H9 (cell line): ENCODE data around the gene POLL. TPM values are rescaled to one million over a fixed set of nuclear protein-coding genes. Genes with fewer than 3 reads are reported as not detected.
A peak's percentile ranks its signal among the peaks of the same experiment; 100 is the strongest.

Experiments used
- DNase-seq: peaks from one replicate; pipeline ENCODE4 v3.0.0-alpha.2; 2017
- H2AFZ ChIP-seq: one replicate; pipeline ENCODE4 v1.6.1; 2013; ENCODE audit warnings: mild to moderate bottlenecking, low read length, control low read depth, moderate library complexity
- H2AK5ac ChIP-seq: 2 replicates; pipeline ENCODE4 v1.6.1; 2013; ENCODE audit warnings: low read length, control low read depth, mixed read lengths; ENCODE audit not compliant: insufficient read length
- H2BK120ac ChIP-seq: one replicate; pipeline ENCODE4 v1.6.1; 2013; ENCODE audit warnings: low read depth, mild to moderate bottlenecking, low read length, control low read depth, inconsistent platforms; ENCODE audit not compliant: poor library complexity, severe bottlenecking
- H2BK12ac ChIP-seq: 2 replicates; pipeline ENCODE4 v1.6.1; 2013; ENCODE audit warnings: low read length, control low read depth, mixed read lengths, low read depth; ENCODE audit not compliant: insufficient read length
- H2BK15ac ChIP-seq: 2 replicates; pipeline ENCODE4 v1.6.1; 2013; ENCODE audit warnings: low read depth, low read length, control low read depth
- H2BK20ac ChIP-seq: one replicate; pipeline ENCODE4 v1.6.1; 2013; ENCODE audit warnings: low read depth, mild to moderate bottlenecking, low read length, control low read depth, inconsistent platforms; ENCODE audit not compliant: poor library complexity, severe bottlenecking
- H2BK5ac ChIP-seq: 2 replicates; pipeline ENCODE4 v1.6.1; 2013; ENCODE audit warnings: low read length, control low read depth, mixed read lengths; ENCODE audit not compliant: insufficient read length
- H3K14ac ChIP-seq: 2 replicates; pipeline ENCODE4 v1.6.1; 2013; ENCODE audit warnings: low read length, control low read depth; ENCODE audit not compliant: insufficient read depth
- H3K18ac ChIP-seq: 2 replicates; pipeline ENCODE4 v1.6.1; 2013; ENCODE audit warnings: low read depth, mild to moderate bottlenecking, mixed read lengths, low read length, control low read depth; ENCODE audit not compliant: insufficient read length
- H3K23ac ChIP-seq: 2 replicates; pipeline ENCODE4 v1.6.1; 2013; ENCODE audit warnings: low read length, control low read depth, mixed read lengths, low read depth; ENCODE audit not compliant: insufficient read length
- H3K23me2 ChIP-seq: 2 replicates; pipeline ENCODE4 v1.6.1; 2013; ENCODE audit warnings: low read depth, mild to moderate bottlenecking, mixed read lengths, low read length, control low read depth; ENCODE audit not compliant: insufficient read length, poor library complexity, severe bottlenecking
- H3K27ac ChIP-seq: 2 replicates; pipeline ENCODE4 v1.5.1; 2013; ENCODE audit warnings: low read length, control low read depth, mixed read lengths, low read depth; ENCODE audit not compliant: insufficient read length
- H3K27me3 ChIP-seq: 2 replicates; pipeline ENCODE4 v1.6.1; 2013; ENCODE audit warnings: low read length, control low read depth, inconsistent platforms; ENCODE audit not compliant: insufficient read depth
- H3K4ac ChIP-seq: 2 replicates; pipeline ENCODE4 v1.6.1; 2013; ENCODE audit warnings: low read depth, mild to moderate bottlenecking, control low read depth, inconsistent platforms, low read length, moderate library complexity
- H3K4me1 ChIP-seq: 2 replicates; pipeline ENCODE4 v1.6.1; 2013; ENCODE audit warnings: low read length, control low read depth, inconsistent platforms; ENCODE audit not compliant: insufficient read depth
- H3K4me2 ChIP-seq: 2 replicates; pipeline ENCODE4 v1.6.1; 2013; ENCODE audit warnings: low read length, control low read depth, mixed read lengths; ENCODE audit not compliant: insufficient read length, insufficient read depth
- H3K56ac ChIP-seq: 2 replicates; pipeline ENCODE4 v1.6.1; 2013; ENCODE audit warnings: low read depth, mild to moderate bottlenecking, mixed read lengths, low read length, control low read depth; ENCODE audit not compliant: insufficient read length
- H3K79me1 ChIP-seq: 2 replicates; pipeline ENCODE4 v1.6.1; 2013; ENCODE audit warnings: low read depth, mild to moderate bottlenecking, moderate library complexity, low read length, control low read depth, inconsistent platforms; ENCODE audit not compliant: insufficient read depth, poor library complexity, severe bottlenecking
- H3K79me2 ChIP-seq: 2 replicates; pipeline ENCODE4 v1.6.1; 2013; ENCODE audit warnings: low read length, control low read depth, inconsistent platforms; ENCODE audit not compliant: insufficient read depth
- H3K9ac ChIP-seq: 2 replicates; pipeline ENCODE4 v1.6.1; 2013; ENCODE audit warnings: low read length, control low read depth, mixed read lengths; ENCODE audit not compliant: insufficient read length; ENCODE audit errors: extremely low read depth
- H3K9me3 ChIP-seq: one replicate; pipeline ENCODE4 v1.6.1; 2013; ENCODE audit warnings: low read depth, low read length, inconsistent platforms; ENCODE audit not compliant: control insufficient read depth
- H3T11ph ChIP-seq: one replicate; pipeline ENCODE4 v1.6.1; 2013; ENCODE audit warnings: mild to moderate bottlenecking, low read length, control low read depth, inconsistent platforms
- H4K20me1 ChIP-seq: one replicate; pipeline ENCODE4 v1.6.1; 2013; ENCODE audit not compliant: control insufficient read depth, insufficient read length, insufficient read depth
- H4K5ac ChIP-seq: 2 replicates; pipeline ENCODE4 v1.6.1; 2013; ENCODE audit warnings: low read depth, mild to moderate bottlenecking, mixed read lengths, low read length, control low read depth; ENCODE audit not compliant: insufficient read length
- H4K8ac ChIP-seq: replicated peaks from 2 replicates; pipeline ENCODE4 v1.6.1; 2013; ENCODE audit warnings: low read length, control low read depth, mixed read lengths, low read depth; ENCODE audit not compliant: insufficient read length
- H4K91ac ChIP-seq: 2 replicates; pipeline ENCODE4 v1.6.1; 2013; ENCODE audit warnings: low read depth, mild to moderate bottlenecking, moderate library complexity, mixed read lengths, low read length, control low read depth; ENCODE audit not compliant: insufficient read length
- H3K27ac Mint-ChIP-seq, 3 experiments: 2 replicates in 2 of 3; 3 replicates in 1 of 3; pipeline ENCODE4 v1.8.0; 2020 to 2021; ENCODE audit warnings: mixed read lengths in 3 of 3, mild to moderate bottlenecking in 1 of 3, moderate library complexity in 1 of 3
- H3K27me3 Mint-ChIP-seq: 2 replicates; pipeline ENCODE4 v1.8.0; 2021; ENCODE audit warnings: low read depth, mild to moderate bottlenecking, moderate library complexity, mixed read lengths
- H3K36me3 Mint-ChIP-seq, 3 experiments: 2 replicates in 2 of 3; 3 replicates in 1 of 3; pipeline ENCODE4 v1.8.0; 2020 to 2021; ENCODE audit warnings: low read depth in 3 of 3, mixed read lengths in 3 of 3; ENCODE audit not compliant: insufficient read depth in 1 of 3
- H3K4me1 Mint-ChIP-seq, 2 experiments: 2 replicates each; pipeline ENCODE4 v1.8.0; 2020; ENCODE audit warnings: mixed read lengths in 2 of 2
- H3K4me3 Mint-ChIP-seq, 2 experiments: 2 replicates in 1 of 2; 3 replicates in 1 of 2; pipeline ENCODE4 v1.8.0; 2020 to 2021; ENCODE audit warnings: mild to moderate bottlenecking in 2 of 2, mixed read lengths in 2 of 2, moderate library complexity in 1 of 2
- H3K9me3 Mint-ChIP-seq, 2 experiments: 2 replicates in 1 of 2; 3 replicates in 1 of 2; pipeline ENCODE4 v1.8.0; 2020; ENCODE audit warnings: mild to moderate bottlenecking in 2 of 2, mixed read lengths in 2 of 2, moderate library complexity in 1 of 2
- WGBS: extraction: QIAGEN DNeasy Blood & Tissue Kit; methylation state at CpG from one replicate; pipeline ENCODE4 v1.1.7; 2013; ENCODE audit warnings: missing lambda C conversion rate, low lambda C conversion rate, mixed read lengths; ENCODE audit not compliant: insufficient read length; ENCODE audit errors: extremely low coverage; 5-methylcytosine and 5-hydroxymethylcytosine counted together
- total RNA-seq: library from RNA; stranded (reverse); gene quantifications from 2 replicates; pipeline ENCODE4 v1.2.1, GENCODE V29; 2021
- TF ChIP-seq, protein P1 (sequence below): fragments of 200-600 bp; sonication (generic); conservative IDR thresholded peaks from 3 replicates; pipeline ENCODE4 v1.8.0; 2021; ENCODE audit warnings: antibody characterized with exemption, mild to moderate bottlenecking

Gene POLL
- total RNA-seq, 1 experiment from 2014 or later, result 30.8 TPM

- Histone ChIP-seq H2AK5ac (no peak overlapping the region), H3K23me2 (peaks cover 16% of the 10 kb centered on the region), H3K79me2 (no peaks in the 10 kb centered on the region), H4K5ac (no peak overlapping the region), H2BK5ac (no peak overlapping the region), H3K9ac (no peak overlapping the region), H2AFZ (no peak overlapping the region), H2BK120ac (no peak overlapping the region), H3K14ac (no peak overlapping the region), H3K79me1 (no peaks in the 10 kb centered on the region), H3K4me1 (no peaks in the 10 kb centered on the region), H2BK20ac (no peak overlapping the region), H3K27ac (no peak overlapping the region), H3K27me3 (peaks cover 14% of the 10 kb centered on the region; the same call in 1 of the 2 replicates), H4K8ac (no peak overlapping the region), H3T11ph (no peak overlapping the region), H3K23ac (no peak overlapping the region), H3K9me3 (no peaks in the 10 kb centered on the region), H3K4me2 (peak overlapping the region; percentile 82), H2BK12ac (no peak overlapping the region), H4K20me1 (no peaks in the 10 kb centered on the region), H3K56ac (no peak overlapping the region), H3K4ac (no peak overlapping the region), H3K18ac (no peak overlapping the region), H4K91ac (no peak overlapping the region), H2BK15ac (no peak overlapping the region)
- Mint-ChIP-seq H3K27ac (no peak overlapping the region), H3K9me3 (no peaks in the 10 kb centered on the region; a peak in 2 of 5 replicates), H3K4me3 (peak overlapping the region; percentile 68 to 83), H3K36me3 (no peaks in the 10 kb centered on the region; a peak in 1 of 7 replicates), H3K4me1 (peaks cover 33 to 40% of the 10 kb centered on the region in 2 experiments), H3K27me3 (peaks cover 85% of the 10 kb centered on the region)
- DNase-seq, result peak; percentile 79
- TF ChIP-seq, protein P1, sequence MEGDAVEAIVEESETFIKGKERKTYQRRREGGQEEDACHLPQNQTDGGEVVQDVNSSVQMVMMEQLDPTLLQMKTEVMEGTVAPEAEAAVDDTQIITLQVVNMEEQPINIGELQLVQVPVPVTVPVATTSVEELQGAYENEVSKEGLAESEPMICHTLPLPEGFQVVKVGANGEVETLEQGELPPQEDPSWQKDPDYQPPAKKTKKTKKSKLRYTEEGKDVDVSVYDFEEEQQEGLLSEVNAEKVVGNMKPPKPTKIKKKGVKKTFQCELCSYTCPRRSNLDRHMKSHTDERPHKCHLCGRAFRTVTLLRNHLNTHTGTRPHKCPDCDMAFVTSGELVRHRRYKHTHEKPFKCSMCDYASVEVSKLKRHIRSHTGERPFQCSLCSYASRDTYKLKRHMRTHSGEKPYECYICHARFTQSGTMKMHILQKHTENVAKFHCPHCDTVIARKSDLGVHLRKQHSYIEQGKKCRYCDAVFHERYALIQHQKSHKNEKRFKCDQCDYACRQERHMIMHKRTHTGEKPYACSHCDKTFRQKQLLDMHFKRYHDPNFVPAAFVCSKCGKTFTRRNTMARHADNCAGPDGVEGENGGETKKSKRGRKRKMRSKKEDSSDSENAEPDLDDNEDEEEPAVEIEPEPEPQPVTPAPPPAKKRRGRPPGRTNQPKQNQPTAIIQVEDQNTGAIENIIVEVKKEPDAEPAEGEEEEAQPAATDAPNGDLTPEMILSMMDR, result peak; percentile 98
- no CpG with 5 or more reads among the region's 56 CpGs for WGBS
Observed at GRCh38 chr10:101569622-101570427, 18.2 kb downstream of the POLL start.
